GM13977 (cell line): ENCODE results near the gene PPFIBP2.

Source experiments
- DNase-seq: peaks from one replicate; pipeline ENCODE4 v3.0.0; 2012; ENCODE audit warnings: low spot score
- in situ Hi-C: fragments of 300-500 bp; cut with MboI; formaldehyde crosslinking; loops from one replicate; pipeline ENCODE4 v1.12.0; 2022; ENCODE audit warnings: low sequenced_read_pairs, low pct_unique_long_range_greater_than_20kb, mixed read lengths, inconsistent platforms; ENCODE audit not compliant: unreplicated experiment
- TF ChIP-seq, protein P1 (sequence below): IDR thresholded peaks from 2 replicates; pipeline ENCODE4 v1.5.1; 2012; ENCODE audit warnings: mild to moderate bottlenecking, control low read depth; ENCODE audit not compliant: insufficient read depth; ENCODE audit errors: extremely low read depth, missing control alignments

Gene PPFIBP2

GRCh38 chr11:7575841-7576725, 62.3 kb downstream of the PPFIBP2 start:
- in situ Hi-C loops: no loop called here
- no peak for DNase-seq
- TF ChIP-seq, protein P1, sequence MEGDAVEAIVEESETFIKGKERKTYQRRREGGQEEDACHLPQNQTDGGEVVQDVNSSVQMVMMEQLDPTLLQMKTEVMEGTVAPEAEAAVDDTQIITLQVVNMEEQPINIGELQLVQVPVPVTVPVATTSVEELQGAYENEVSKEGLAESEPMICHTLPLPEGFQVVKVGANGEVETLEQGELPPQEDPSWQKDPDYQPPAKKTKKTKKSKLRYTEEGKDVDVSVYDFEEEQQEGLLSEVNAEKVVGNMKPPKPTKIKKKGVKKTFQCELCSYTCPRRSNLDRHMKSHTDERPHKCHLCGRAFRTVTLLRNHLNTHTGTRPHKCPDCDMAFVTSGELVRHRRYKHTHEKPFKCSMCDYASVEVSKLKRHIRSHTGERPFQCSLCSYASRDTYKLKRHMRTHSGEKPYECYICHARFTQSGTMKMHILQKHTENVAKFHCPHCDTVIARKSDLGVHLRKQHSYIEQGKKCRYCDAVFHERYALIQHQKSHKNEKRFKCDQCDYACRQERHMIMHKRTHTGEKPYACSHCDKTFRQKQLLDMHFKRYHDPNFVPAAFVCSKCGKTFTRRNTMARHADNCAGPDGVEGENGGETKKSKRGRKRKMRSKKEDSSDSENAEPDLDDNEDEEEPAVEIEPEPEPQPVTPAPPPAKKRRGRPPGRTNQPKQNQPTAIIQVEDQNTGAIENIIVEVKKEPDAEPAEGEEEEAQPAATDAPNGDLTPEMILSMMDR: no peak

- TF ChIP-seq, protein P1: no peak
- in situ Hi-C loops: no loop called here
- DNase-seq: no peak
Observed at GRCh38 chr11:7576726-7577290, 63.0 kb downstream of the PPFIBP2 start.

GRCh38 chr11:7577291-7578190, 63.7 kb downstream of the PPFIBP2 start:
- no peak for DNase-seq
- TF ChIP-seq, protein P1: no peak
- in situ Hi-C loops: no loop called here

DNA sequence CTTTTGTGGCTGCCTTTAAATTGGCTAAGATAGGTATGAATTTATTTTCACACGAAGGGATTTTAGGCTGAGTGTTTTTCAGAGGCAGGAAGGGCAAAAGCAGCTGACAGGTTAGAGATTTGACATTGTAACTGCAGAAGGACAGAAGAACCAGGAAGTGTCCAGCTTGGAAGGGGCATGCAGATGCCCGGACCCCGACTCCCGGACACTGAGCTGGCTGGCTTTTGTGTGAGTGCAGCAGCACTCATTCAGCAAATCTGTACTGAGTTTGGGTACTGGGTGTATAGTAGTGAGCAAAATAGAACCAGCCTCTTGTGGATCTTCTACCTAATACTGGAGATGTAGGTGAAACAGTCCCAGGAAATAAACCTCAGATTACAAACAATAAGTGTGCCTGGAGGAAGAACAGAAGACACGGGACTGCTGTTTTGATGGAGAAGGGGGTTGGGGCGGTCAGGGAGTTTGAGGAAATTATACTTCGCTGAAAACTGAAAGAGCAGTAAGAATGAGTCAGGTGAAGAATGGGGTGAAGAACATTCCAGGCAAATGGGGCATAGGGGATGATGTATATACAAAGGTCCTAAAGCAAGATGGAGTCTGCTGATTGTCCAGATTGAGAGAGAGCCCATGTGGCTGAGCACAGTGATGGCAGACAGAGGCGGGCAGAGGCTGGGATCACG, 64.6 kb downstream of the PPFIBP2 start:
- TF ChIP-seq, protein P1: no peak
- no peak for DNase-seq
- in situ Hi-C loops: no loop called here

GRCh38 chr11:7579361-7579791, 65.6 kb downstream of the PPFIBP2 start:
- no peak for DNase-seq
- in situ Hi-C loops: no loop called here

More at GRCh38 chr11:7579361-7579791, 65.6 kb downstream of the PPFIBP2 start:
- TF ChIP-seq, protein P1: no peak
